Measurements from ENCODE around the gene GLT6D1.

GLT6D1 gene

GRCh38 chr9:135579889-135580660, 59.3 kb downstream of the GLT6D1 start:
- Histone ChIP-seq H4K20me1 (ENCODE audit: insufficient read depth, low read length) (no peaks in the 10 kb centered on the region), H3K9ac (ENCODE audit: low read length) (peak overlapping the region; percentile 29; the same call in 1 of the 2 replicates), H2AFZ (ENCODE audit: low read length) (peak overlapping the region; percentile 7; the same call in 1 of the 2 replicates), H3K27ac (ENCODE audit: low read length) (peak overlapping the region; percentile 90), H3K79me2 (ENCODE audit: low read length) (no peaks in the 10 kb centered on the region), H3F3A (ENCODE audit: insufficient read depth, low read length) (peaks cover 22% of the 10 kb centered on the region), H3K9me3 (replicated peaks; ENCODE audit: insufficient read depth, low read length) (no peaks in the 10 kb centered on the region), H3K4me1 (ENCODE audit: low read length) (peaks cover 26% of the 10 kb centered on the region), H3K27me3 (replicated peaks; ENCODE audit: insufficient read depth, low read length) (no peaks in the 10 kb centered on the region), H3K4me2 (ENCODE audit: low read depth, low read length) (peak overlapping the region; percentile 63), H3K9me2 (replicated peaks; ENCODE audit: insufficient read depth, low read length) (no peaks in the 10 kb centered on the region), H3K36me3 (replicated peaks; ENCODE audit: insufficient read depth, low read length) (no peaks in the 10 kb centered on the region), H3K4me3 (ENCODE audit: low read length) (peak overlapping the region; percentile 35)
- peak; percentile 89 for DNase-seq
- TF ChIP-seq EZH2phosphoT487 (IDR thresholded peaks at IDR 0.05; ENCODE audit: low read length): no peak
- no peak for TF ChIP-seq EZH2 (optimal IDR thresholded peaks at IDR 0.05; ENCODE audit: low read depth, low read length)
- TF ChIP-seq, protein P1, sequence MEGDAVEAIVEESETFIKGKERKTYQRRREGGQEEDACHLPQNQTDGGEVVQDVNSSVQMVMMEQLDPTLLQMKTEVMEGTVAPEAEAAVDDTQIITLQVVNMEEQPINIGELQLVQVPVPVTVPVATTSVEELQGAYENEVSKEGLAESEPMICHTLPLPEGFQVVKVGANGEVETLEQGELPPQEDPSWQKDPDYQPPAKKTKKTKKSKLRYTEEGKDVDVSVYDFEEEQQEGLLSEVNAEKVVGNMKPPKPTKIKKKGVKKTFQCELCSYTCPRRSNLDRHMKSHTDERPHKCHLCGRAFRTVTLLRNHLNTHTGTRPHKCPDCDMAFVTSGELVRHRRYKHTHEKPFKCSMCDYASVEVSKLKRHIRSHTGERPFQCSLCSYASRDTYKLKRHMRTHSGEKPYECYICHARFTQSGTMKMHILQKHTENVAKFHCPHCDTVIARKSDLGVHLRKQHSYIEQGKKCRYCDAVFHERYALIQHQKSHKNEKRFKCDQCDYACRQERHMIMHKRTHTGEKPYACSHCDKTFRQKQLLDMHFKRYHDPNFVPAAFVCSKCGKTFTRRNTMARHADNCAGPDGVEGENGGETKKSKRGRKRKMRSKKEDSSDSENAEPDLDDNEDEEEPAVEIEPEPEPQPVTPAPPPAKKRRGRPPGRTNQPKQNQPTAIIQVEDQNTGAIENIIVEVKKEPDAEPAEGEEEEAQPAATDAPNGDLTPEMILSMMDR (IDR thresholded peaks at IDR 0.05; ENCODE audit: low read length): no peak

- Histone ChIP-seq H3K9me3 (replicated peaks; ENCODE audit: insufficient read depth, low read length) (no peaks in the 10 kb centered on the region), H3K4me1 (ENCODE audit: low read length) (peaks cover 26% of the 10 kb centered on the region), H3K4me2 (ENCODE audit: low read depth, low read length) (peak overlapping the region; percentile 63), H3K9me2 (replicated peaks; ENCODE audit: insufficient read depth, low read length) (no peaks in the 10 kb centered on the region), H3K27me3 (replicated peaks; ENCODE audit: insufficient read depth, low read length) (no peaks in the 10 kb centered on the region), H3K4me3 (ENCODE audit: low read length) (peak overlapping the region; percentile 35), H2AFZ (ENCODE audit: low read length) (no peak overlapping the region), H3K9ac (ENCODE audit: low read length) (0 out of 2 replicates have a peak overlapping the region, but pooled peaks have one; percentile 29), H3K36me3 (replicated peaks; ENCODE audit: insufficient read depth, low read length) (no peaks in the 10 kb centered on the region), H3K79me2 (ENCODE audit: low read length) (no peaks in the 10 kb centered on the region), H3K27ac (ENCODE audit: low read length) (peak overlapping the region; percentile 90), H3F3A (ENCODE audit: insufficient read depth, low read length) (peaks cover 22% of the 10 kb centered on the region), H4K20me1 (ENCODE audit: insufficient read depth, low read length) (no peaks in the 10 kb centered on the region)
- TF ChIP-seq EZH2phosphoT487 (IDR thresholded peaks at IDR 0.05; ENCODE audit: low read length) (no peak), EZH2 (optimal IDR thresholded peaks at IDR 0.05; ENCODE audit: low read depth, low read length) (no peak)
- TF ChIP-seq, protein P1 (IDR thresholded peaks at IDR 0.05; ENCODE audit: low read length): no peak
- no peak for DNase-seq
Measured at GRCh38 chr9:135579356-135579755, 60.0 kb downstream of the GLT6D1 start.

- Histone ChIP-seq H3F3A (ENCODE audit: insufficient read depth, low read length) (peaks cover 22% of the 10 kb centered on the region), H4K20me1 (ENCODE audit: insufficient read depth, low read length) (no peaks in the 10 kb centered on the region), H3K36me3 (replicated peaks; ENCODE audit: insufficient read depth, low read length) (no peaks in the 10 kb centered on the region), H3K9me3 (replicated peaks; ENCODE audit: insufficient read depth, low read length) (no peaks in the 10 kb centered on the region), H3K9me2 (replicated peaks; ENCODE audit: insufficient read depth, low read length) (no peaks in the 10 kb centered on the region), H3K9ac (ENCODE audit: low read length) (no peak overlapping the region), H3K4me3 (ENCODE audit: low read length) (no peak overlapping the region), H3K27me3 (replicated peaks; ENCODE audit: insufficient read depth, low read length) (no peaks in the 10 kb centered on the region), H3K4me1 (ENCODE audit: low read length) (peaks cover 26% of the 10 kb centered on the region), H3K4me2 (ENCODE audit: low read depth, low read length) (no peak overlapping the region), H2AFZ (ENCODE audit: low read length) (no peak overlapping the region), H3K79me2 (ENCODE audit: low read length) (no peaks in the 10 kb centered on the region), H3K27ac (ENCODE audit: low read length) (no peak overlapping the region)
- DNase-seq: no peak
- TF ChIP-seq EZH2 (optimal IDR thresholded peaks at IDR 0.05; ENCODE audit: low read depth, low read length) (no peak), EZH2phosphoT487 (IDR thresholded peaks at IDR 0.05; ENCODE audit: low read length) (no peak)
- TF ChIP-seq, protein P1 (IDR thresholded peaks at IDR 0.05; ENCODE audit: low read length): no peak
Measured at GRCh38 chr9:135577256-135577655, 62.1 kb downstream of the GLT6D1 start.

Measured in MM.1S (cell line).